HG03045 (cell line): ENCODE results near the gene CANX.

Experiments
- ATAC-seq: cut with Tn5 transposase; IDR thresholded peaks from one replicate; pipeline ENCODE4 v1.9.1; 2021; ENCODE audit warnings: mild to moderate bottlenecking, moderate library complexity; ENCODE audit not compliant: unreplicated experiment

CANX gene

DNA sequence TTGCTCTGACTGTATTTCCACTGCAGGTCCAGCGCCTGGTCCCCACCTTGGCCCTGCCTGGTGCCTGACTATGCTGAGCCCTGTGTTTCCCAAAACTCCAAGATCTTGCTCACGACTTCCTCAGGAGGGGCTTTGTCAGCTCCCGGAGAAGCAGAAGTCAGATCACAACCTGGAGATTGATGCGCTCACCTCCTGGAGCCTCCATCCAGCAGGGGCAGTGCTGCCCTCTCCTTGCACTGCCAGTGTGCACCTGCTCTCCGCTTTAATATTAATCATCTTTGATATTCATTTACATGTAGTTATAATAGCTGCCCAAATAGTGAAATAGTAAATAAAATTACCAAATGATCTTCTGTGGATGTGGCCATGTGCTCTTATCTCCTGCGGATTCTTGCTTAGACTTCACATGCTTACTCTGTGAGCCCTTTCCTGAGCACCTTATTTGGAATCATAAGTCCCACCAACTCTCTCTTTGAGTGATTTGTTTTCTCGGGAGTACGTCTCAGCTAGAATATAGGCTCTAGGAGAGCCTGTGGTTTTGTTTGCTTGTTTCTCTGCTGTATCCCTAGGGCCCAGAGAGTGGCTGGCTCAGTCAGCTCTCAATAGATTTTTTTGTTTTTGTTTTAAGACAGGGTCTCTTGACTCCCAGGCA lies 51.2 kb downstream of the CANX start:
- ATAC-seq = no peak

DNA sequence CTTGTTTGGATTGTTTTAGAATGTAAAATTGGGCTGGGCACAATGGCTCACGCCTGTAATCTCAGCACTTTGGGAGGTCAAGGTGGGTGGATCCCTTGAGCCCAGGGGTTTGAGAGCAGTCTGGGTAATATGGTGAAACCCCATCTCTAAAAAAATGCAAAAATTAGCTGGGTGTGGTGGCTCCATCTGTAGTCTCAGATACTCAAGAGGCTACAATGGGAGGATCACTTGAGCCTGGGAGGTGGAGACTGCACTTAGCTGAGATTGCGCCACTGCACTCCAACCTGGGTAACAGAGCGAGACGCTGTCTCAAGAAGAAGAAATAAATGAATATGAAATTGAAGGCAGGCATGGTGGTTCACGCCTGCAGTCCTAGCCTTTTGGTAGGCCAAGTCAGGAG lies 55.2 kb downstream of the CANX start:
- ATAC-seq = no peak

DNA sequence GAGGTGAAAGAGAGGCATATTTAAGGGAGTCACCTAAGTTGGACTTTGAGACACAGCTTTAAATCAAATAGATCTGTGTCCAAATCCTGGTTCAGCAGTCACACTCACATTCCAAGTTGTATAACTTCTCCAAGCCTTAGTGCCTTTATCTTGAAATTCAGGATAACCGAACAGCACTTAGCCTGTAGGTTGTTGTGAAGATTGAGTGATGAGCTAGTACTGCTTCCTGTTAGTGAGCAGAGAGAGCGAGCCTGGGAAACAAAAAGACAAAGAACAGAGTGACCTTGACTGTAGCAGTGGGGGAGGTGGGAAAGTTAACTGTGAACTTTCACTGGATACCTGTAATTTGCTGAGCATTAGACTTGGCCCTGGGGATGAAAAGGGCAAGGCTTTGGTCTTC lies 56.3 kb downstream of the CANX start:
- no peak for ATAC-seq

DNA sequence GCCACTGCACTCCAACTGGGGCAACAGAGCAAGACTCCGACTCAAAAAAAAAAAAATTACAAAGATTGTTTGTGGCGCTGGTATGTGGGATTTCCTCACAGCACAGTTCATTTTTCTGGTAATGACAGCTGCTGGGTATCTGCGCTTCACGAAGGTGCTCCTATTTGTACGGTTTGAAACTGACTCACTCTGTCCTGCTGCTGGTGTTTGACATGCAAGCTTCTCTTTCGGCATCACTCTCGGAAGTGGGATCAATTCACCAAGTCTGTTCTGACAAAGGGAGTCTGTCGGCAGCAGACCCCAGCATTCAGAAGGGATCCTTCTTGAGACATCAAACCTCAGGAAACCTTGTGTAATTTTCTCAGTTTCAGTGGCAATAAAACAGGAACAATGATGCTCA lies 60.2 kb downstream of the CANX start:
- no peak for ATAC-seq

DNA sequence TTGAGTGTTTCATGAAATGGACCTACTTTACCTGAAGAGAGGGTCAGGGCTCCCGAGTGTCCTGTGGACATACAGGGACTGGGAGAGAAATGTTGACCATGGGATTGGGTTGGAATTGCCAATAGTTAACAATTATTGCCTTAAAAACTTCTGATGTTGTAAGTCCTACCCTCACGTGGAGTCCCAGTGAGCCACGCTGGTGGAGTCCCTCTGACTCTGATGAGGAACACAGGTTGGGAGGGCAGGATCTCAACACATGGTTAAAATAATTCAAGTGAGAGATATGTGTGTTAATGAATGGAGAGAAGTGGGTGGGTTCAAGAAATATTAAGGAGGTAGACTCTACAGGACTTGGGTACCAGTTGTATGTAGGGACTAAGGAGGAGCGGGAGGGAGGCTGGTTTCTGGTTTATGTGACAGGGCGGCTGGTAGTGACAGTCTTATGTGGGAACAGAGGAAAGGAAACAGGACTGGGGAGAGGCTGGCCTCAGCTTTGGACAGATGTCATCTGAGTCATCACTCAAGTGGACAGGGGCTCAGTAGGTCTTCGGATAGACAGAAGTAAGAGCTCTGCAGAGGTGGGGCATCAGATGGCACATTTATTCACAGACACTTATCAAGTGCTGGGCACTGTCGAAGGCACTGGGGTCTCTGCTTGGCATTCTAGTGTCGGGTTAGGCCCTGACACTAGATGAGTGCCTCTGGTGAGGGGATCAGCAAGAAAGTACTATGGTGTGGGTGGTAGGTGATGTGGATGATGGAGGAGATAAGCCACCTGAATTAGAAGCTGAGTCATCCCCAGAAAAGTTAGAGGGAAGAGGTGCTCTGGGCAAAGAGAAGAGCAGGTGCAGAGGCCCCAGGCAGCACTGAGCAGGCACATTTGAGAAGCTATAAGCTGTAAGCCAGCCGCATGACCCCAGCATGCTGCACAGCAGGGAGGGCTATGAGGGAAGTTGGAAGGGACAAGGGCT lies 61.1 kb downstream of the CANX start:
- peak; percentile 48 for ATAC-seq

DNA sequence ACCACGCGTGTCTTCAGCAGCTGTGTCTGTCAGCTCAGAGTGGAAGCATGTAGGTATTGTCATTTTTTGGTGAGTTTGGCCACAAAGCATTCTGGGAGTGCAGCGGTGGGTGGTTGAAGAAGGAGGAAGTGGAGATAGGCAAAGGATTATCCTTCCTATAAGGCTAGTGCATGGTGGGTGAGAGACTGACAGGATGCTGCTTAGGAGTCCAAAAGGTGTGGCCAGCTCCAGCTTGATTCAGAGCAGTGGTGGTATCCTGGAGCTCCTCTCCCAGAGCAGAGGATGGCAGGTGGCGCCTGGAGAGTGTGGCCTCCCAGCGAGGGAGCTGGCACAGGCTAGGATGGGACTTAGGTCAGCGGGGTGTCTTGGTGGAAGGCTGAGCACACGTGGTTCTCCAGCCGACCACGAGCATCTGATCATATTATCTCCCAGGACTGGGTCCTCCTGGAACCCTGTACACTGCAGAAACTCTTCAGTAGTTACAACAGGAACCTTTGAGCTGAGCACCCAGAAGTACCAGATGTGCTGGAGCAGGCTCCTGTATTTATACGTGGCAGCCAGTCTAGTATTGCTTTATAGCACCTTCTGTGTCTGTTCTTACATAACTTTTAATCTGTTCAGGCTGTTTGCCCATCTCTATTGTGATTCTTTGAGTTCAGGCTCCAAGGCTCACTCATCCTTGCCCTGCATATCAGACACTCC lies 63.5 kb downstream of the CANX start:
- no peak for ATAC-seq

DNA sequence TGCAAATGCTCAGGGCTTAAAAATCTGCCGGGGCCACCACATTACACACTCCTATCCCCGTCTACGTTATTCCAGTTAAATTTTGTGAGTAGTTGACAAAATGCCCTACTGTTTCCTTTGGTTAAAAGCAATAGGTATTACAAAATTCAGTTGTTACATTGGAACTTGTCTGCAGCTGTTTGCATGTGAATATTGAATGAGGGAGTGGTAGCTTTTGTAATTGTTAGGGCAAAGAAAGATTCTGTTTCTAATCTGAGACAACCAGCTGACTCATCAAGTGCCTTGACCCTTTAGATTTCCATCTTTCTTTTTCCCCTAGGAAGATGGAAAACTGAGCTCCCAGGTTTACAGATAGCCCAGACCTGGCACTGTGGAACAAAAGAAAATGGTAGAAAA lies 64.0 kb downstream of the CANX start:
- ATAC-seq = no peak

DNA sequence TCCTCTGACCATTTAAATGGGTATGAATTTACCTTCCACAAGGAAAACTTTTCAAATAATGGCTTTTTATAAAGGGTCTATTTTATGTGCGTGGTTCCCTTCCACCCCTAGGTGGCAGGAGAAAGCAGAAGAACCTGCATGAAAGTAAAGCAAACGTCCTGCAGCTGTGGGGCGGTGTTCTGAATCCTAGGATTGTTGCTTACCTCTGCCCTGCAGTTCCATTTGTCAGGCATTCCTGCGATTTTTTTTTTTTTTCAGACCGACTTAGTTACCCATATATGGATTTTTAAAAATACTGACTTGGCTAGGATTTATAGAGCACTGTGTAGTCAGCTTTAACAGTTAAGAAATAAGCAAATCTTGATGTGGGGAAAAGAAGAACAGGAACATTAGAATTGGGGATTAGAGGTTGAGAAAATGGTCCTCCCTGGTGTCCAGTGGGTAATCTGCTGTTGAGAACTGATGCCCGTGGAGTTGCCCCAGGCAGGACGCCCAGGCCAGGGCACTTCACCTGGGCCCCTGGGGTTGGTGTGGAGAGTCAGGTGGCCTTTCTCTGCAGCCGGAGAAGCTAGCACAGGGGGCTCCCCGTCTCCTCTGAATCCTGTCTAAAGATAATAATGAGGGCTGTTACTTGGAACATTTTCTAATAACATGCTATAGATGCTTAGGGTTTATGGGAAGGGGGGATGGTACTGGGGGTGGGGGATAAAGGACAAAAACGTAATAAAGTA lies 64.6 kb downstream of the CANX start:
- ATAC-seq = peak; percentile 40

DNA sequence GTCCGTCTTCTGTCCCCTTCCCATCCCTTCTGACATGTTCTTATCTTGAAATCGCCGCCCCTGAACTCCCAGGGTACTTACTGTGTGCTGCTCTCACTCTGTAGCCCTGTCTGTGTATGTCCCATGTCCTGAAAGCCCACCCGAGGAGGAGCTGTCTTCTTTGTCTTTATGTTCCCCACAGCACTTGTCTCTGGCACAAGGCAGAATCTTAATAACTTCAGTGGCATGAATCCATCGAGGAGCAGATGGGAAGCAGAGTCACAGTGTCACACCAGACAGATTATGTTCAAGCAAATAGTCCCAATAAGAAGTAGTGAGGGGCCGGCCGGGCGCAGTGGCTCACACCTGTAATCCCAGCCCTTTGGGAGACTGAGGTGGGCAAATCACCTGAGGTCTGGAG lies 65.3 kb downstream of the CANX start:
- ATAC-seq = no peak

DNA sequence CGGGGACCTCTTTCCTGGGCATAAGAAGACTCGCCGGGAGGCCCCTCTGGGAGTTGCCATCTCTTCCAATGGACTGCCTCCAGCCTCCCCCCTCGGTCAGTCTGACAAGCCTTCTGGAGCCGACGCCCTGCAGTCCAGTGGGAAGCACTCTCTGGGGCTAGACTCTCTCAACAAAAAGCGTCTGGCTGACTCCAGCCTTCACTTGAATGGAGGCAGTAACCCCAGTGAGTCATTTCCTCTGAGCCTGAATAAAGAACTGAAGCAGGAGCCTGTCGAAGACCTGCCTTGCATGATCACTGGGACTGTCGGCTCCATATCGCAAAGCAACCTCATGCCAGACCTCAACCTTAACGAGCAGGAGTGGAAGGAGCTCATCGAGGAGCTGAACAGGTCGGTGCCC lies 66.6 kb downstream of the CANX start:
- ATAC-seq = no peak

DNA sequence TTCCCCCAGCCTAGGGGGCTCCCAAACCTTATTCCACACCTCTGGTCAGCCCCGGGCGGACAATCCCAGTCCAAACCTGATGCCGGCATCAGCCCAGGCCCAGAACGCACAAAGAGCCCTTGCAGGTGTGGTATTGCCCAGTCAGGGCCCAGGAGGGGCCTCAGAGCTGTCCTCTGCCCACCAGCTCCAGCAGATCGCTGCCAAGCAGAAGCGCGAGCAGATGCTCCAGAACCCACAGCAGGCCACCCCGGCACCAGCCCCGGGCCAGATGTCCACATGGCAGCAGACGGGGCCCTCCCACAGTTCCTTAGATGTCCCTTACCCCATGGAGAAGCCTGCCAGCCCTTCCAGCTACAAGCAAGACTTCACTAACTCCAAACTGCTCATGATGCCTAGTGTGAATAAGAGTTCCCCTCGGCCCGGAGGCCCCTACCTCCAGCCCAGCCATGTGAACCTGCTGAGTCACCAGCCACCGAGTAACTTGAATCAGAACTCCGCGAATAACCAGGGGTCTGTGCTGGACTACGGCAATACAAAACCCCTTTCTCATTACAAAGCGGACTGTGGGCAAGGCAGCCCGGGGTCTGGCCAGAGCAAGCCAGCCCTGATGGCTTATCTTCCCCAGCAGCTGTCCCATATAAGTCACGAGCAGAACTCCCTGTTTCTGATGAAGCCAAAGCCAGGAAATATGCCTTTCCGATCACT lies 67.4 kb downstream of the CANX start:
- no peak for ATAC-seq

DNA sequence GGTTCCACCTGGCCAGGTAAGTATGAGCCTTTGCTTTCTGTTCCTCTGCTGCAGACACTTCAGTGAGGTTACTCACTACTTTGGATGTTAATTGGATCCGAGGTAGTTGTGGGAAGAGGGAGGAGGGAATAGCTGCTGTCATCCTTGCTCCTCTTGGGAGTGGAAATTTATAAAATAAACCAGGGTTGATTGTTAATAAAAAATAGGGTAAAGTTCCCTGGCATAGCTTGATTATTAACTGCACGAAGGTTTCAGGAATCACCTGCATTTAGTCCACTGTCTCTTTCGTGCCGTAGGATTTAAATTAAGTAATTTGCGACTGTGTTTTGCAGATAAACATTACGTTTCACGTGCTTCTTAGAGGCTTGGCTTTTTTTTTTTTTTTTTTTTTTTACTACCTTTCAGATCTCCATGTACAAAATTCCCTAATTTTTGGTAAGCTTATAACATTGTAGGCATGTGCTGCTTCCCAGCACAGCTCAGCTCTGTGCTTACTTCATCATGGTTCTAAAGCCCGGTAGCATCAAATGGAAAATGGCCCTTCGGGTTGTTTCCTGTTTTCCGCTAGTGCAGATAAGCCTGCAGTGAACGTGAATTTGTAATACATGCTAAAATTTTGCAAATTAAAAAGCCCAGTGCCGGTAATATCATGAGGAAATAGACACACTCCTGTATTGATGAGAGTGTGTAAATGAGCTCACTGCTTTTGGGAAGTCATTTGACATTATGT lies 68.1 kb downstream of the CANX start:
- ATAC-seq = no peak

DNA sequence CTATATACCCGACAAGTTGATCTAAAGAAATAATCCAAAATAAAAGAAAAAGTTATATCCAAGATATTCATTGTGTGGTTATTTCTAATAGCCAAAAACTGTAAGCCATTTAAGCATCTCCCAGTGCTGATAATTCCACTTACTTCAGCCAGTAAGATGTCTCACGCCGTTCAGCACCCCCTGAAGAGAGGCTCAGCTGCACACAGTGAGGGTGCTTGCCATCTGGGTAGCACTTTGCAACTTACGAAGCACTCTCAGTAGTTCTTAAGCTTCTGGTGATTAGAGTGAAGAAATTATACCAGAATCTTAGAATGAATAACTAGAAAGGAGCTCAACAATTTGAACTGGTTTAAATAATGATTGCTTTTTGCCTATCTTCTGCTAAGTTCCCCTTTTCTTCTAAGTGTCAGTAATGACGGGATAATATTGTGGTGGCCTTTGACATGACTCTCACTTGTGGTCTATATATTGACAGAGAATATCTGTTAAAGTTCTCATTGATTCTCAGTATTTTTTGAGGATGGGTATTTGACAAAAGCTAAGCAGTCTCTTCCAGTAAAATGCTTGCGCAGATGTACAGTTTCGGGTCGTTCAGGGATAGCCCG lies 68.8 kb downstream of the CANX start:
- ATAC-seq = no peak

DNA sequence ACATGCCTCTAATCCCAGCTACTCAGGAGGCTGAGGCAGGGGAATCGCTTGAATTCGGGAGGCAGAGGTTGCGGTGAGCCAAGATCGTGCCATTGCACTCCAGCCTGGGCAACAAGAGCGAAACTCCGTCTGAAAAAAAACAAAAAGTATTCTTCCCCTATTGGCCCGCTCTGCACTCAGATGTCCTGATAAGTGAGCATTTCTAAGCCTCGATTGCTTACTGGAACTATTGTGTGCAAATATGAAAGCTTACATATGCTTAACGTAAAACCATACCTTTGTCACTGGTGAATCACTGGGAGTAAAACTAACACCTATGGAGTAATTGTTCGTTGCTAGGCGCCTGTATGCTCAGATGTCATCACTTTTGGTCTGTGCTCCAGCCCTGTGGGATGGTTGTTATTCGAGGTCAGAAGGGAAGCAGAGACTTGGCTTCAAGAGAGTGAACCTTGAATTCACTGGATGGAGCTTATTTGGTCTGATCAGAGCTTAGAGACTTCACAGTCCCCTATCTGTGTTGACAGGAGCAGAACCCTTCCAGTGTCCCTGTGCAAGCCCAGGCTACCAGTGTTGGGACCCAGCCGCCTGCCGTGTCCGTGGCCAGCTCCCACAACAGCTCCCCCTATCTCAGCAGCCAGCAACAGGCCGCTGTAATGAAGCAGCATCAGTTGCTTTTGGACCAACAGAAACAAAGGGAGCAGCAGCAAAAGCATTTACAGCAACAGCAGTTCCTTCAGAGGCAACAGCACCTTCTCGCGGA lies 69.7 kb downstream of the CANX start:
- no peak for ATAC-seq

DNA sequence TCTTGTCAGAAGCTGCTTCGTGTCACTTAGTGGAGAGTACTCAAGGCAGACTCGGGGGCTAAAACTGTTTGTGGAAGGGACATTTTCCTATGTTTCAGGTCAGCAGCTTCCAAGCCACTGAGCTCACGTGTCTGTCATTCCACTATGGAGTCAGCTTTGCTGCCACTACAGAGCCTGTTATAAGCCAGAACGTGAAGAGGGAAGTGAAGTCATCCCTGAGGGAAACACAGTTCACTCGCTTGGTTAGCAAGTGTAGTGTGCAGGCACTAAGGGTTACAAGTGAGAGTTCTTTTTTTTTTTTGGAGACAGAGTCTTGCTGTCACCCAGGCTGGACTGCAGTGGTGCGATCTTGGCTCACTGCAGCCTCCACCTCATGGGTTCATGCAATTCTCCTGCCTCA lies 70.5 kb downstream of the CANX start:
- no peak for ATAC-seq

DNA sequence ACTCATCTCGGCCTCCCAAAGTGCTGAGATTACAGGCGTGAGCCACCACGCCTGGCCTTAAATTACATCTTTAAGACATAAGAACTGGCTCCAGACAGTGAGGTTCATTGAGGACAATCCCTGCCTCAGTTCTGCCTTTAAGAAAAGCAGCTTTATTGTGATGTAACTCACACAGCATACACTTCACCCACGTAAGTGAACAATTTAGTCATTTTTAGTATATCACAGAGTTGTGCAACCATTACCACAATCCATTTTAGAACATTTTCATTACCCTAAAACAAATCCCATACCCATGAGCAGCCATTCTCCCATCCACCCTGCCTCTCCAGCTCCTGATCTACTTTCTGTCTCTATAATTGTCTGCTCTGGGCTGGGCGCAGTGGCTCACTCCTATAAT lies 71.0 kb downstream of the CANX start:
- ATAC-seq = no peak

DNA sequence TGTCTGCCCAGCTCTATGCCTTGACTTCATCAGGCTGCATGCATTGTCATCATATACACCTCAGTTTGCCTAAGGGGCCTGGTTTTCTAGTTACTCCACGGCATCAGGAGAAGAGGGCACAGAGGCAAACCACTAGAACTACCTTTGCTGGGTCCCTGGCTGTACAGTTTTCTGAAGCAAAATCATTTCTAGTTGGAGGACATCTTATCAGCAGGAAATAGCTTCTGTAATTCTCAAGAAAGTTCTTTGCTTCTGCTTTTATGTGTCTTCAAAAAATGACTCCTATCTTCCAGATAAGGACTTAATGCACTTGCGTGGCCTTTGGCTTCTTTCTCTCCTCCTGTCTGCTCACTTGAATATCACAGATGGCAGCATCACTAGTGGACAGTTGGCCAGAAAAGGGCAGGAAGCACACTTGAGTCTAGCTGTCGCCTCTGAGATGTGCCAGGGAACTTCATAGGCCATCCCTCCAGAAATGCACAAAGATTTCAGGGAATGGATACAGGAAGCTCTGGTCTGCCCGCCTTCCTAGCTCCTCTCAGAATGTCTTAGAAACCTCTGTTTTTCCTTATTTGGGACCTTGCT lies 72.6 kb downstream of the CANX start:
- no peak for ATAC-seq

DNA sequence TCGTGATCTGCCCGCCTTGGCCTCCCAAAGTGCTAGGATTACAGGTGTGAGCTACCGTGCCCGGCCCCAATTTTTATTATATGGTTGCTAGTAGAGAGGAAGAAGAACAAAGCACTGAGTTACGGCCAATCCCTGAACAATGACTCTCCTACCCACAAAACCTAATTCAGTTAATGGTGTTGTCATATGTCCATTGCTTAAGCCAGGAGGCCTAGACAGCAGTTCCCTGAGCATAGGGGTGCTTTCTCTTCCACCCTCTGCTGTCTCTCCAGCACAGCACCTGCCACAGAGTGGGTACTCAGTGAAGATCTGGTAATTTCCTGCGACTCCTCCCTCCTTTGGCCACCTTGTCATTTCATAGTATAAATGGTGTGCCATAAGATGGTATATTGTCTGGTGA lies 73.6 kb downstream of the CANX start:
- no peak for ATAC-seq
